Fibroblast of skin of scalp (primary cell): ENCODE measurements around the gene LRRC56.

Experiments
- DNase-seq: peaks from one replicate; pipeline ENCODE4 v3.0.0-alpha.2; 2013

Gene LRRC56

DNA sequence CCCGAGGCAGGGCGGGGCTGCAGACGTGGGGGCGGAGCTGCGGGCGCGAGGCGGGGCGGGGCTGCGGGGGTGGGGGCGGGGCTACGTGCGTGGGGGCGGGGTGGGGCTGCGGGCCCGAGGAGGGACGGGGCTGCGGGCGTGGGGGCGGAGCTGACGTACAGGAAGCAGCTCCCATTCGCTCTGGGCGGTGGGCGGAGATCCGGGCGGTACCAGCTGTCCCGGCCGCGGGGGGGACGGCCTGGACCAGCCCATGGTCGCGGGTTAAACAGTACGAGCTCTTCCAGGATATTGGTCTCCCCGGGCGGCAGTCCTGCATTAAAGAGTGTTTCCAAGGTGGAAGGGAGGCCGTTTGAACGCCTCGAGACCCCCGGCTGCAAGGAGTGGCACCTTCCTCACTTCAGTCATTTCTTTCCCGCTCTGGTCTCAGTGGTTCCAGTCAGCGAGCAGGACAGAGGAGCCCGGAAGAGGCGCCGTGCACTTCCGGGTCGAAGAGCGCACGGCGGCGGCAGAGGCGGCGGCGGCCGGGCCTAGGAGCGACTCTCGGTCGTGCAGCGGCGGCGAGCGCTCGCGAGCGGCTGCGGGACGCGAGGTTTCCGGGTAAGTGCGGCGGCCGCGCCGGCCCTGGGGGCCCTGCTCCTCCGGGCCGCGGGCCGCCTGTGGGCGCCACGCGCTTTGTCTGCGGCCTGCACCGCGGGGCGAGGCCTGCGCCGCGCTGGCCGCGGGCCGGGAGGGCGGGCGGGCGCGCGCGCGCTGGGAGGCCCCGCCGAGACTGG lies 38.9 kb downstream of the LRRC56 start, which contains the start of gene PHRF1:
Gene PHRF1, plus strand, starts transcription at position 475 of the 773 bp plus-strand sequence. CDS start 5,043 bp downstream, outside the sequence.
- peak; percentile 95 for DNase-seq

DNA sequence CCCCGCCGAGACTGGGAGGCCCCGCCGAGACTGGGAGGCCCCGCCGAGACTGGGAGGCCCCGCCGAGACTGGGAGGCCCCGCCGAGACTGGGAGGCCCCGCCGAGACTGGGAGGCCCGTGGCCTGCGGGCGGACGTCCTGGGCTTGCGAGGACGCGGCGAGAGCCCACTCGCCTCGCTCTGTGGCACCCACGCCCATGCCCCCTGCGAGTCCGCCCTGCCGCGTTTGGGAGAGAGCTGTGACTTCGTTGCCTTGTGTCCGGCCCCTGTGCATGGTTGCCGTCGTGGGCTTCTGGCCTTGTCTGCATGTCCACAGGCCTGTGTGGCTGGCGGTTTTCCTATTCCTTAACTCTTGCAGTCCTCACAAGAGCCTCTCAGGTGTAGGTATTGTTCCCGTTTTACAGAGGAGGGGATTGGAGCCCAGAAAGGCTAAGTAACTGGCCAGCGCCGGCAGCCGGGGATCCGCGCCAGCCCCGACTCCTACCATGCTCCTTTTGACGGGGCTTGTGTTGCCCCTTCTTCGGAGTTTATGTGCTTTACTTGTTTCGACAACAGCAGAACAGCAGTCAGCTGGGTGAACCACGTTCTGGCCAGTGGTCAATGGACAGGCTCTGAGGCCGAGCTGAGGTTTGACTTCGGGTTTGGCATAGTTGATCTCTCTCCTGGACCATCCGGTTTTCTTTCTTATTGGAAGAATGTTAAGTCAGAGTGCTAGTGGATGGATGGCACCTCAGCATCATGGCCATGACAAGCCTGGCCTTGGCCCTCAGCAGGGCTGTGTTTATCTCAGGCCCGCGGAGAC lies 39.7 kb downstream of the LRRC56 start:
- no peak for DNase-seq

DNA sequence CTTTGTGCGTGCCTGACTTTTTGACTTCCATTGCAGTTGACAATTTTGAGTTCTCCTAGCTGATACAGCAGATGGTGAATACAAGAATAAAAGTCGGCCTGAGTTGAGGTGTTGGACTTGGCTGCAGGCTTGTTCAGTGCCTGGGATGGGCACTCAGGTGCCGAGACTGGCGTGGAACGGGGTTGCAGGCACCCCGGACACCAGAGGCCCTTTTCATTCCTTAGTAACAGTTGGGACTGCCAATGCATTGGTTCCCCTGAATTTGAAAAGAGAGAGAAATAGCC lies 40.2 kb downstream of the LRRC56 start:
- no peak for DNase-seq

DNA sequence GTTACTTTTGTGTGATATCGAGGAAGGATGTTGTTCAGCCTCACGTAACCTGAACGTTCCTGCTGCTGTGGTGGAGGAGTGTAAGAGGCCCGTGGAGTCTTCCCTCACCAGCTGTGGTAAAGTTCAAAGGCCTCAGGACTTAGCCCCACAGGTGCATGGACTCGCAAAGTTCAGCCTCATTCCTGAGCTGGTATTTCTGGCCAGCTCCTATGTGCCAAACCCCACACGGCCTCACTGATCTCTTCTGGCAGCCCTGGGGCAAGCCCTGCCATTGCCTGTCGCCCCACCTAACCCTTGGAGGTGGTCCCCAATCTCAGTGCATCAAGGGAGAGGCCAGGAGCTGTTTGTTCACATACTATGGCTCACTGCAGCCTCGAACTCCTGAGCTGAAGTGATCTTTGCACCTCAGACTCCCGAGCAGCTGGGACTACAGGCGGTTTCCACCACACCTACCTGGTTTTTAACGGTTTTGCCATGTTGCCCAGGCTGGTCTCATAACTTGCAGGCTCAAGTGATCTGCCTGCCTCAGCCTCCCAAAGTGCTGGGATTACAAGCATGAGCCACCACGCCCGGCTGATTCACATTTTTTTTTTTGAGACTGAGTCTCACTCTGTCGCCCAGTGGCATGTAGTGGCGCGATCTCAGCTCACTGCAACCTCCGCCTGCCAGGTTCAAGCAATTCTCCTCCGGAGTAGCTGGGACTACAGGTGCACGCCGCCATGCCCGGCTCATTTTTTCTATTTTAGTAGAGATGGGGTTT lies 41.1 kb downstream of the LRRC56 start:
- no peak for DNase-seq

DNA sequence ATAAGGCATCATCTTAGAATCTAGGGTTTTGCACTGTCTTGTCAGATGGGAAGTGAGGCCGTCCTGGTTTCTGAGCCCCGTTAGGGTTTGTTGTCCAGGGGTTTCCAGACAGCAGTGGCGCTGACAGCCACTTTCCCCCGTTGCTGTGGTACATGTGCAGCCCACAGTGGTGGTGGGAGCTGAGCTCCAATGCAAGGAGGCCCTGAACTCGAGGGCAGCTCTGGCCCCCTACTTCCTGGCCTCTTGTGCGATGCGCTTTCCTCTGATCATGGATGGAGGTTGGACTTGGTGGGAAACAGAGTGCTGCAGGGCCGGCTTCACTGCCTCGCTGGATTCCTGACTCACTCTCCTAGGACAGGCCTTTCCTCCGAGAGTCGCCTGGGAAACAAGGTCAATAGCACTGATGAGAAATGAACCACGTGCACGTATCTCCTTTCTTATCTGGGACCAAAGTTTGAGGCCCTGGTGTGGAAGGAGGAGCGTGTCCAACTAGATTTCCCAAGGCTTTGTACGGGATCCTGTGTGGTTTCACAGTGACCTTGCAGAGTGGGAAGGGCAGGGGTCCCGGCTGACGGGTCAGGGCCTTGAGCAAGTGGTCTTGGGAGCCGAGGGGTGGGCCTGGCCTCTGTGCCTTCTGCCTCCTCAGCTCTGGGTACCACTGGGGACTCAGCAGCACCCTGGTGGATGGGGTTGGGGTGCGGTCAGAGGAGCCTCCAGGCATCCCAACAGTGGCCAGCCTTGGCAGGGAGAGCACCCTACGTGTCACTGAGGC lies 42.7 kb downstream of the LRRC56 start:
- no peak for DNase-seq

DNA sequence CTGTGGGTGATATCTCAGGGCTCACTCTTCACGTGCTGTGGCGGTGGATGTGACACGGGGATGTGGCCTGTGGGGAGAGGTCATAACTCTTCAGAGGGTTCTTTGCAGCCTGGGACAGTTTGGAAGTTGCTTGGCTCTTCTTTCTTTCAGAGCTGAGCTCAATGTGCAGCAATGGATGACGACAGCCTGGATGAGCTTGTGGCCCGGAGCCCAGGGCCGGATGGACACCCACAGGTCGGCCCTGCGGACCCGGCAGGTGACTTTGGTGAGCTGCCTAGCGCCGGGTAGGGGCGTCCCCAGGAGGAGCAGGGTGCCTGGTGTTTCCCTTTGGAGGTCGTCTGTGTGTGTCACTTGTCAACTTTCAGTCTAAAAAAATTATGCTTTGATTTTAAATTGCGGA lies 44.0 kb downstream of the LRRC56 start:
- no peak for DNase-seq

DNA sequence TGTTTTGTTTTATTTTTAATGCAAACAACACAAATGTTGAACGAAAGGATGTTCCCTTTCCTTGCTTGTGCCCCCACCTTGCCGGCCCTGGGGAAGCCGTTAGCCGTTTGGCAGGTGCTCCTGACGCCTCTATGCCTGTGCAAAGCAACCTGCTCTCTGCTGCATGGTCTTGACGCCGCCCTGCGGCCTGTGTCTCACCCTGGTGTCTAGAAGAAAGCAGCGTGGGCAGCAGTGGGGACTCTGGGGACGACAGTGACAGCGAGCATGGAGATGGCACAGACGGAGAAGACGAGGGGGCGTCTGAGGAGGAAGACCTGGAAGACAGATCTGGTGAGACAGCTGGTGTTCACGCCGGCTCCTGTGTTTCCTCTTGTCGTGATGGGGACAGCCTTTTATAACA lies 44.4 kb downstream of the LRRC56 start:
- no peak for DNase-seq

DNA sequence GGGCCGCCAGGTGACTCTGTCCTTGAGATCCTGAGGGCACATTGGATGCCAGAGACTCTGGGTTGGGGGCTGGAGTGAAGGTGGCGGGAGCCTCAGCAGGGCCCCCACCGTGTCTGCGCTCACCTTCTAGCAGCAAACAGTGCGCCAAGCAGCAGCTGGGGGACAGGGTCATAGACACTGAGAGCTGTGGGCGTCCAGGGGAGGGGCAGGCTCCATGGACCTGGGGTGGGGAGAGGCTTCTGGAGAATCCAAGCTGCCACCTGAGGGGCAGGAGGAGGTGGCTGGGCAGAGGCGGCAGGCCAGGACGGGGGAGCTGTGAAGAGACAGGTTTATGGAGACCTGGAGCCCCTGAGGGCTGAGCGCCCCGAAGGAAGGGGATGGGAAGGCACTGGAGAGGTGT lies 47.0 kb downstream of the LRRC56 start:
- no peak for DNase-seq

DNA sequence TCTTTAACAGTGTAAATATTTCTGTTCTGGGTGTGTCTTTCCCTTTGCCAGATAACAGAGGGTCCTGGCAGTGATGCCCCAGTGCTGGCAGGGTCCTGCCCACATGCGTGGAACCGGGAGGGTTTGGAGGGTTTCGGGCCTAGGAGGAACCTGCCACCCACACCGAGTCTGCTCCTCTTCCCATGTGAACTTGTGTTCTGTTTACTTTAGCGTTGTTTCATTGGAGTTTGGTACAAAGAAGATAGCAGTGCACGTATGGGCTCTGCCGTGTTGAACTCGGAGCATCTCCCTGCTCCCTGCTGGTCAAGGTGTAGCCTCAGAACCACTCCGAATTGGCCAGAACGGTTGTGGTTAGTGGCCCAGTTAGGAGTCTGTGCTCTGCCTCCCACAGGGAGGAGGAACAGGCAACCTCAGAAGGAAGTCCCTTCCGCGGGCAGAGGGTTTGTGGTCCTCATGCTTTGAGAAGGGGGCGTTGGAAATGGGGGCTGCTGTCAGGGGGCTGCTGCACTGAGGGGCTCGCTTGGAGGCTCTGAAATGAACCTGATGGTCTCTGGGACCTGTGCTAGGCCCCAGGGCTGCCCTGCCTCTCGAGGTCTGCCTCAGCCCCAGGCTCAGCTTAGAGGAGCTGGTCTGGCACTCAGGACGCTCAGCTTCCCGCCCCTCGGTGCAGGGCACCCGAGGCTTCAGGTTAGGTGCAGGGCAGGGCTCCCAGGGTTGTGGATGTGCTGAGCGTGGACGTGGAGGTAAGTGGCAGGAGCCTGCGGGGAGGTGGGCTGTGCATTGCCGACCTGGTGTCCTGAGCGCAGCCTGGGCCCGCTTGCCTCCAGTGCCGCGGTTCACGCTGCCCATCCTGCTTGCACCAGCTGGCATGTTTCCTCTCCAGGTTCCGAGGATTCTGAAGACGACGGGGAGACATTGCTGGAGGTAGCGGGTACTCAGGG lies 49.3 kb downstream of the LRRC56 start:
- DNase-seq = no peak

DNA sequence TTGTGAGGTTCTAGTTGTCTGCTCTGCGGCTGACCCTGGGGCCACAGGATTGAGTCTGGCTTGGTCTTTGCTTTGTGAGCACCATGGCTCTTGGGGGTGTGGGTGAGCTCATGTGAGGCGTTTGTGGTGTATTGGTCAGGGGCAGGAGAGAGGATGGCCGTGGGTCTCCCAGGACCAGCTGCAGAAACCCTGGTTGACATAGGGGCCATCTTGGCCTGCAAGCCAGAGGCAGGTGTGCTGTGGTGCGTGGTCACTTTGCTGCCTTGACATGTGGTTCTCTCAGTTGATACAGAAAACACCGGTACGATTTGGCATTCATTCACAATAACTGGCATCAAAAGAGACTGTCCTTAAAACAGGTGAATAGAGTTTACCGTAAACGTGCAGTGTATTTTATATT lies 50.2 kb downstream of the LRRC56 start:
- no peak for DNase-seq

DNA sequence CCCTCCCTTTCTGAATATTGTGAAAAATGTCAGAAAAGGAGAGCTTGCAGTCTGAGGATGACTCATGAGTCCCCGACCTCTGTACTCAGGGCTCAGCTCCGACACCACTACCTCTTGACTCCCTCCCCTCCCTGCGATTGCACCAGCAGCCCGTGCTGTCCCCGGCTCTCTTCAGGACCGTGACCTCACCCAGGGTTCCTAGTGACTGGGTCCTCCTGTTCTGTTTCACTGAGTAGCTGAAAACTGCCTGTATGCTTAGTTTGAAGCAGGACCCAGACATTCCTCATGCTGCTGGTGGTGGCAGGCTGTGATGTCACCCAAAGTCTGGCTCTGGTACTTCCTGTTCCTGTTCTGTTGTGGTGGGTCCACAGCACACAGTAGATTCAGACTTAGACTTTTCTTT lies 50.7 kb downstream of the LRRC56 start:
- DNase-seq = no peak

DNA sequence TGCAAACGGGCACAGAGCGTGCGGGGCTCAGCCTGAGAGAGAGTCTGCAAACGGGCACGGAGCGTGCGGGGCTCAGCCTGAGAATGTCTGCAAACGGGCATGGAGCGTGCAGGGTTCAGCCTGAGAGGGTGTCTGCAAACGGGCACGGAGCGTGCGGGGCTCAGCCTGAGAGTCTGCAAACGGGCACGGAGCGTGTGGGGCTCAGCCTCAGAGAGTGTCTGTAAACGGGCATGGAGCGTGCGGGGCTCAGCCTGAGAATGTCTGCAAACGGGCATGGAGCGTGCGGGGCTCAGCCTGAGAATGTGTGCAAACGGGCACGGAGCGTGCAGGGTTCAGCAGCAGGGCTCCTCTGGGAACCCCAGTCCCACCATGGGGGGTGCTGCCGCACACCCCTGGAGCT lies 52.5 kb downstream of the LRRC56 start:
- DNase-seq = no peak

DNA sequence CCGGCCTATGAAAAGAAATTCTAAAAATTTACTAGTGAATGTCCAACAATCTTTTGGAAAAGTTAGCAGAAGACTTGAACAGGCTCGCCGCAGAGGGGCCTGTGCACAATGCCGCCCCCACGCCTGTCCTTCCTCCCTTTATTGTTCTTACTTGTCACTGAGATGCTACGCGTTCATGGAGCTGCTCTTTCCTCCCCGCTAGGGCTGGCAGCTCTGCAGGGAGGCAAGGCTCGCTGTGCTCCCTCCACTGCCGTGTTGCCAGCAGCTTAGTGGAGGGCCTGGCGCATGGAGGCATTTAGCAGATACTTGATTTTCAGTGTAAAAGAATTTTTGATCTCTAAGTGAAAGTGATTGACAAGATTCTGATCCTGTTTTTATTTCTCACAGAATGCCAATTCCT lies 53.7 kb downstream of the LRRC56 start:
- no peak for DNase-seq

DNA sequence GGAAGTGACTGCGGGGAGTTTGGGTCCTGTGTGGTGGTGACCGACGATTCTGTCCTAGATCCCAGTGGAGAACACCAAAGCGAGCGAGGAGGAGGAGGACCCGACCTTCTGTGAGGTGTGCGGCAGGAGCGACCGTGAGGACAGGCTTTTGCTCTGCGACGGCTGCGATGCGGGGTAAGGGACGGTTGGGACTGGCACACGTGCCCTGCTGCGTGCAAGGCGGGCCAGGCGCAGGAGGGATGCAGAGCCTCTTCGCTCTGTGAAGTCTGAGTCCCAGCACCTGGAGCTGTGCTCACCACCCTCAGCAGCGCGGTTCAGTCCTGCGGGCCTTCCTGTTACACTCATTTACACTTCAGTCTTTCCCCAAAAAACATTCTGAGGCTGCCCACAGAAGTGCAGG lies 55.2 kb downstream of the LRRC56 start:
- no peak for DNase-seq

DNA sequence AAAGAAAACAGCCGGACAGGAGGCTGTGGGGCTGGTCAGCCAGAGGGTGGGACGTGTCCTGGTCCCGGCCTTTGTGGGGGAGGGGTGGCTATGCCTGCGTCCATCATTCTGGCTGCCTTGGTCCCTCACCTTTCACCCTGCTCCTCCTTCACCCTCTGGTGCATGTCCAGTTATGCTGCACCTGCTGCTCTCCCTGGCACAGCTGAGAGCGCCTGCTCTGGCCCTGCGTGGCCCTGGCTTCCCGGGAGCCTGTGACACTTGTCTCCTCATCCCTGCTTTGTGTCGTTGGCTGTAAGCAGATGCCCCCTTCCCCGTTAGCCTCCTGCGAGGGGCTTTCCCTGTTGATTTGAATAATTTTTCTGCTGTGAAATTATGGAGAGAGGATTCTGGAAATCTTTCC lies 55.6 kb downstream of the LRRC56 start:
- DNase-seq = no peak

DNA sequence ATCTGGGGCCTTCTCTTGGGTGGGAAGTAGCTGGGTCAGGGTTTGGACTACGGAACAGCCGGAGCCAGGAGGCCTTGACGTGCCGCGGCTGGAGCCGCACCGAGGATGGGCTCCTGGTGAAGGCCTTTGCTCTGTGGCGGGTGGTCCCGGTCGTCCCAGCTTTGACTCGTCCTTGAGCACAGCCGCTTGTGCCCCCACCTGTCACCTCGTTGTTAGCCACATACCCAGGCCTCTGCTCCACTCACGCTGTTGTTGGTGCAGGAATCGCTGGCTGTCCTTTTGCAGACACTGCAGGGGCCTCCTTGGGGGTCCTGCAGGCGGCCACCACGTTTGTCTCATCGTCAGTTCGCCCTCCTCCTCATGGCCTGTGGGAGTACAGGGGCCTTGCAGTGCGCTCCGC lies 56.0 kb downstream of the LRRC56 start:
- no peak for DNase-seq

DNA sequence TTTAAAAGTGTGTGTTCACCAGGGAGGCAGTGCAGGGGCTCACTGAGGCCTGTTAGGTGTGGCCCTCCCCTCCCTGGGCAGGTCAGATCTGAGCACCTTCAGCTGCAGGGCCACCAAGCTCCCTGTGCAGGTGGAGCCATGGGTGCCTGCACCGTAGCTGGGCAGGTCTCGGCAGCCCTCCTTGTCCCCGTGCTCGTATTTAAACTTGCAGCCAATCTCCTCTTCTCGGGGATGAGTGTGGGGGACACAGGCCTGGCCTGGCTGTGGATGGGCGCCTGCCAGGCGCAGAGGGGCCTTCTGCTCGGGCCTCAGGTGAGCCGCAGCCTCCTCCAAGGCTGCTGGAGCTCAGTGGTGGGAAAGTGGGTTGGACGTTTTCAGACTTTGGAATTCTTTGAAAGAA lies 58.1 kb downstream of the LRRC56 start:
- no peak for DNase-seq

DNA sequence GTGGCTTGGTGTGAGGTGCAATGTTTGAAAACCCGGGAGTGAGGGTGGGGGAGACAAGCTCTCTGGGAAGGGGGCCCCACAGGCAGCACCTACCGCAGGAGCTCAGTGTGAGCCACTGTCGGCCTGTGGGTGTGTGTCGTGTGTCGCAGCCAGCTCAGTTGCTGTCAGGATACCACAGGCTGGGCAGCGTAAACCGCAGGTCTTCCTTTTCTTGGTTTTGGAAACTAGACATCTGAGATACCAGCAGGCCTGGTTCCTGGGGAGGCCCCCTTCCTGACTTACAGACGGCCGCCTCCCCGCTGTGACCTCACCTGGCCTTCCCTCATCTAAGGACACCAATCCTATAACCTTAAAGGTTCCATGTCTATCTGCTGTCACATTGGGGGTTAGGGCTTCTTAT lies 59.0 kb downstream of the LRRC56 start:
- no peak for DNase-seq

DNA sequence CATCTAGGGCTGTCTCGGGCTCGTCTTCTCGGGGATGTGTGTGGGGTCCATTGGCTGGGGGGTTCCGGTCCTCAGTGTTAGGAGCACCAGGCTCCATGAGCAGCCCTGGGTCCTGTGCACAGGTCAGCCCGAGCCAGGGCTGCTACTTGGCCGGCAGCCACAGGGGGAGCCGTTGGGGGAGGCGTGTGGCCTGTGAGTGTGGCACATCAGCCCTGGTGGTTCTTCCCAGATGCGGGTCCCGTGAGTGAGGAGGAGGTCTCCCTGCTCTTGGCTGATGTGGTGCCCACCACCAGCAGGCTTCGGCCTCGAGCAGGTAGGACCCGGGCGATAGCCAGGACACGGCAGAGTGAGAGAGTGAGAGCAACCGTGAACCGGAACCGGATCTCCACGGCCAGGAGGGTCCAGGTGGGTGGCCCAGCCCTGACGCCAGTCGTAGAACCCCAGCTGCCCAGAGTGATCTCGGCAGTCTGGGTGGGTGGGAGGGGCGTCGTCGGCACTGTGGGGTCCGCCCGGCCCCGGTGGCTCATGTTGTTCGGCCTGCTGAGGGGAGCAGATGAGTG lies 59.9 kb downstream of the LRRC56 start:
- no peak for DNase-seq

DNA sequence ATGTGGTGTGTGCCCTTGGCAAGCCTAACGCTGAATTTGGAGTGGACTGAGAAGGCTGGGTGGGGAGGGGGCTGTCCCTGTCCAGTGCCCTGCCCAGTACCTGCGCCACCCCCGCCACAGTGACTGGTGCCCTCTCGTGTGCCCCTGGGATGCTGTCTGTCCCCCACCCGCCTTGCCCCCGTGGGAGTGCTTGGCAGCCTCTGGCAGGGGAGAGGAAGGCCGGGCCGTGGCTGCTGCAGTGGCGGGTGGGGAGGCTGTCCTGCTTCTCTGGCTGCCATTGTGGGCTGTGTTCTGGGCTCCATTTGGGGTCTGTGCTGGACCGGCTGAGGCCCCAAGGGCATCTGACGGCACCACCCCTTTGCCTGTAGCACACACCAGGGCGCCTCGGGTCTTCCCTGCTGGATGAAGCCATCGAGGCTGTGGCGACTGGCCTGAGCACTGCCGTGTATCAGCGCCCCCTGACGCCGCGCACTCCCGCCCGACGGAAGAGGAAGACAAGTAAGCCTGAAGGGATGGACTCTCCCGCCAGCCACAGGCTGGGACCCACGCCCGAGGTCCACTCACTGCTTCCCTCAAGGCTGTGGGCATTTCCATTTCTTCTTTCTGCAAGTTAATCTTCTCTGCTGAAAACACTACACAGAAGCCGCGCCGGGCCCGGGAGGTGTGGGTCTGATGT lies 60.8 kb downstream of the LRRC56 start:
- no peak for DNase-seq
